Keratinocyte (primary cell): Measurements from ENCODE around the gene BICRAL.

ENCODE experiments used
- EZH2 ChIP-seq: IDR thresholded peaks from one replicate; pipeline ENCODE4 v1.6.1; 2012; ENCODE audit warnings: inconsistent platforms, mild to moderate bottlenecking, low read length, moderate library complexity
- TF ChIP-seq, protein P1 (sequence below), 3 experiments: IDR thresholded peaks in 1 of 3; conservative IDR thresholded peaks in 1 of 3; optimal IDR thresholded peaks in 1 of 3; 2 replicates in 2 of 3; 3 replicates in 1 of 3; pipeline versions ENCODE3 to v1.5.1; 2011; ENCODE audit warnings: low read length in 3 of 3, mild to moderate bottlenecking in 3 of 3, moderate library complexity in 2 of 3, control low read depth in 1 of 3, inconsistent platforms in 1 of 3; ENCODE audit not compliant: insufficient read depth in 2 of 3; ENCODE audit errors: extremely low read depth in 1 of 3

GRCh38 chr6:42870145-42870936 lies 88.5 kb downstream of the BICRAL start:
- TF ChIP-seq, protein P1, sequence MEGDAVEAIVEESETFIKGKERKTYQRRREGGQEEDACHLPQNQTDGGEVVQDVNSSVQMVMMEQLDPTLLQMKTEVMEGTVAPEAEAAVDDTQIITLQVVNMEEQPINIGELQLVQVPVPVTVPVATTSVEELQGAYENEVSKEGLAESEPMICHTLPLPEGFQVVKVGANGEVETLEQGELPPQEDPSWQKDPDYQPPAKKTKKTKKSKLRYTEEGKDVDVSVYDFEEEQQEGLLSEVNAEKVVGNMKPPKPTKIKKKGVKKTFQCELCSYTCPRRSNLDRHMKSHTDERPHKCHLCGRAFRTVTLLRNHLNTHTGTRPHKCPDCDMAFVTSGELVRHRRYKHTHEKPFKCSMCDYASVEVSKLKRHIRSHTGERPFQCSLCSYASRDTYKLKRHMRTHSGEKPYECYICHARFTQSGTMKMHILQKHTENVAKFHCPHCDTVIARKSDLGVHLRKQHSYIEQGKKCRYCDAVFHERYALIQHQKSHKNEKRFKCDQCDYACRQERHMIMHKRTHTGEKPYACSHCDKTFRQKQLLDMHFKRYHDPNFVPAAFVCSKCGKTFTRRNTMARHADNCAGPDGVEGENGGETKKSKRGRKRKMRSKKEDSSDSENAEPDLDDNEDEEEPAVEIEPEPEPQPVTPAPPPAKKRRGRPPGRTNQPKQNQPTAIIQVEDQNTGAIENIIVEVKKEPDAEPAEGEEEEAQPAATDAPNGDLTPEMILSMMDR (optimal IDR thresholded peaks at IDR 0.05 in 1 of 3, IDR thresholded peaks at IDR 0.05 in 1 of 3, conservative IDR thresholded peaks at IDR 0.05 in 1 of 3; ENCODE audit: extremely low read depth in 1 of 3, insufficient read depth in 2 of 3, low read length in 3 of 3), result no peak
- no peak for TF ChIP-seq EZH2
